ENCODE results near the gene PDZD7.

DNA sequence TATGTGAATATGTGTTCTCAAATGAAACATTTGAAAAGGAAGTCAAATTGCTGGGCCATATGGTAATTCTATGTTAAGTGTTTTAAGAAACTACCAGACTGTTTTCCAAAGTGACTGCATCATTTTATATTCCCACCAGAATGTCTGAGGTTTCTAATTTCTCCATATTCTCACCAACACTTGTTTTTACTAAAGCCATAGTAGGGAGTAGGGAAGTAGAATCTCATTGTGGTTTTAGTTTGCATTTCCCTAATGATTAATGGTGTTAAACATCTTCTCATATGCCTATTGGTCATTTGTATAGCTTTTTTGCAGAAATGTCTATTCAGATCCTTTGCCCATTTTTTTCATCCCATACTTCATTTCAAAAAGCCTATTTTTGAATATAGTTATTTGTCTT lies 70.7 kb downstream of the PDZD7 start:
- TF ChIP-seq, protein P1, sequence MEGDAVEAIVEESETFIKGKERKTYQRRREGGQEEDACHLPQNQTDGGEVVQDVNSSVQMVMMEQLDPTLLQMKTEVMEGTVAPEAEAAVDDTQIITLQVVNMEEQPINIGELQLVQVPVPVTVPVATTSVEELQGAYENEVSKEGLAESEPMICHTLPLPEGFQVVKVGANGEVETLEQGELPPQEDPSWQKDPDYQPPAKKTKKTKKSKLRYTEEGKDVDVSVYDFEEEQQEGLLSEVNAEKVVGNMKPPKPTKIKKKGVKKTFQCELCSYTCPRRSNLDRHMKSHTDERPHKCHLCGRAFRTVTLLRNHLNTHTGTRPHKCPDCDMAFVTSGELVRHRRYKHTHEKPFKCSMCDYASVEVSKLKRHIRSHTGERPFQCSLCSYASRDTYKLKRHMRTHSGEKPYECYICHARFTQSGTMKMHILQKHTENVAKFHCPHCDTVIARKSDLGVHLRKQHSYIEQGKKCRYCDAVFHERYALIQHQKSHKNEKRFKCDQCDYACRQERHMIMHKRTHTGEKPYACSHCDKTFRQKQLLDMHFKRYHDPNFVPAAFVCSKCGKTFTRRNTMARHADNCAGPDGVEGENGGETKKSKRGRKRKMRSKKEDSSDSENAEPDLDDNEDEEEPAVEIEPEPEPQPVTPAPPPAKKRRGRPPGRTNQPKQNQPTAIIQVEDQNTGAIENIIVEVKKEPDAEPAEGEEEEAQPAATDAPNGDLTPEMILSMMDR (IDR thresholded peaks at IDR 0.05) = no peak
- TF ChIP-seq POLR2A (IDR thresholded peaks at IDR 0.05) (no peak), POLR2AphosphoS5 (IDR thresholded peaks at IDR 0.05) (no peak), EP300 (IDR thresholded peaks at IDR 0.05) (no peak)
